H1 (cell line): ENCODE measurements around the gene PRPF6. TPM values are rescaled to one million over a fixed set of nuclear protein-coding genes. Genes with fewer than 3 reads are reported as not detected.
"Not testable (repeated sequence)": the region's sequence is repeated elsewhere in the genome, so short reads cannot be mapped to it uniquely, and the experiment has no call there.

Experiments used
- CTCF ChIA-PET: fragments of 300-600 bp; sonication (Branson Sonifier 250); formaldehyde crosslinking; loops from one replicate; lab custom pipeline; 2021; ENCODE audit not compliant: partially characterized antibody; lab: Charles Lee
- POLR2A ChIA-PET: fragments of 300-600 bp; sonication (Branson Sonifier 250); formaldehyde crosslinking; loops from one replicate; lab custom pipeline; 2021; ENCODE audit warnings: inconsistent platforms; ENCODE audit not compliant: partially characterized antibody; lab: Charles Lee
- DNase-seq, 2 experiments: peaks; one replicate each; pipeline versions ENCODE4 v3.0.0 to v3.0.0-alpha.2; 2010 to 2022; ENCODE audit warnings: low spot score in 2 of 2, low read depth in 1 of 2, mixed read lengths in 1 of 2
- FAIRE-seq: peaks from 2 replicates; lab custom pipeline; 2011; peaks lifted over from hg19 to GRCh38; lab: Jason Lieb, UNC
- H2AFZ ChIP-seq: 2 replicates; pipeline ENCODE4 v1.8.1; 2012; ENCODE audit warnings: low read length, inconsistent platforms
- H2AK5ac ChIP-seq: 2 replicates; pipeline ENCODE4 v1.6.1; 2013; ENCODE audit warnings: low read depth, low read length
- H2BK120ac ChIP-seq: replicated peaks from 2 replicates; pipeline ENCODE3; 2013; ENCODE audit warnings: low read depth, low read length, inconsistent platforms
- H2BK12ac ChIP-seq: 2 replicates; pipeline ENCODE4 v1.6.1; 2013; ENCODE audit warnings: low read depth, low read length
- H2BK15ac ChIP-seq: 2 replicates; pipeline ENCODE4 v1.6.1; 2013; ENCODE audit warnings: low read length
- H2BK20ac ChIP-seq: 2 replicates; pipeline ENCODE4 v1.6.1; 2013; ENCODE audit warnings: low read length
- H2BK5ac ChIP-seq: 2 replicates; pipeline ENCODE4 v1.6.1; 2013; ENCODE audit warnings: low read depth, low read length
- H3K14ac ChIP-seq: 2 replicates; pipeline ENCODE4 v1.6.1; 2013; ENCODE audit warnings: inconsistent platforms; ENCODE audit not compliant: insufficient read length
- H3K18ac ChIP-seq: 2 replicates; pipeline ENCODE4 v1.6.1; 2013; ENCODE audit warnings: low read length; ENCODE audit errors: extremely low read depth
- H3K23ac ChIP-seq: 2 replicates; pipeline ENCODE4 v1.6.1; 2013; ENCODE audit warnings: inconsistent platforms; ENCODE audit not compliant: insufficient read length
- H3K23me2 ChIP-seq: 2 replicates; pipeline ENCODE4 v1.6.1; 2013; ENCODE audit warnings: low read depth, low read length
- H3K27ac ChIP-seq: 2 replicates; pipeline ENCODE4 v1.6.1; 2011; ENCODE audit warnings: low read depth, low read length, inconsistent platforms
- H3K27me3 ChIP-seq, 4 experiments: replicated peaks in 1 of 4; 1 replicate in 1 of 4; 2 replicates in 3 of 4; pipeline versions ENCODE4 v1.6.1 to v1.8.1; 2011 to 2013; ENCODE audit warnings: low read length in 3 of 4, mild to moderate bottlenecking in 3 of 4, inconsistent platforms in 2 of 4, mixed read lengths in 2 of 4, moderate library complexity in 1 of 4; ENCODE audit not compliant: control insufficient read depth in 3 of 4, insufficient read depth in 3 of 4; ENCODE audit errors: extremely low read depth in 1 of 4
- H3K36me3 ChIP-seq, 4 experiments: 2 replicates each; pipeline versions ENCODE4 v1.6.1 to v1.8.1; 2011 to 2013; ENCODE audit warnings: mild to moderate bottlenecking in 4 of 4, low read length in 3 of 4, moderate library complexity in 2 of 4, control low read depth in 1 of 4, inconsistent platforms in 1 of 4; ENCODE audit not compliant: insufficient read depth in 4 of 4, control insufficient read depth in 2 of 4
- H3K4ac ChIP-seq: replicated peaks from 2 replicates; pipeline ENCODE3; 2013; ENCODE audit warnings: low read length, low read depth, mixed read lengths, inconsistent platforms; ENCODE audit not compliant: insufficient read length
- H3K4me1 ChIP-seq, 4 experiments: replicated peaks in 1 of 4; 1 replicate in 1 of 4; 2 replicates in 3 of 4; pipeline versions ENCODE4 v1.6.1 to v1.8.1; 2011 to 2013; ENCODE audit warnings: low read length in 3 of 4, inconsistent platforms in 2 of 4, mixed read lengths in 1 of 4; ENCODE audit not compliant: insufficient read depth in 4 of 4, control insufficient read depth in 3 of 4
- H3K4me2 ChIP-seq, 2 experiments: 2 replicates each; pipeline versions ENCODE4 v1.6.1 to v1.8.1; 2011 to 2013; ENCODE audit warnings: low read depth in 2 of 2, low read length in 2 of 2, control low read depth in 1 of 2, inconsistent platforms in 1 of 2, mild to moderate bottlenecking in 1 of 2; ENCODE audit not compliant: insufficient read depth in 1 of 2
- H3K4me3 ChIP-seq, 4 experiments: fragments of 200-600, 300-600 bp in 1 of 4; sonication (generic), shearing (Covaris generic), sonication (Bioruptor Twin) in 1 of 4; 2 replicates each; pipeline versions ENCODE4 v1.5.1 to v1.8.1; 2011 to 2016; ENCODE audit warnings: low read length in 4 of 4, low read depth in 3 of 4, control low read depth in 2 of 4, inconsistent platforms in 2 of 4, mild to moderate bottlenecking in 2 of 4, mixed read lengths in 1 of 4, moderate library complexity in 1 of 4; ENCODE audit not compliant: insufficient read depth in 2 of 4; ENCODE audit errors: extremely low read depth in 1 of 4
- H3K56ac ChIP-seq: replicated peaks from 2 replicates; pipeline ENCODE3; 2013; ENCODE audit warnings: low read depth, mild to moderate bottlenecking, mixed read lengths, low read length, inconsistent platforms; ENCODE audit not compliant: insufficient read length
- H3K79me1 ChIP-seq: 2 replicates; pipeline ENCODE4 v1.6.1; 2013; ENCODE audit warnings: low read depth, low read length, control low read depth
- H3K79me2 ChIP-seq, 2 experiments: 2 replicates each; pipeline versions ENCODE4 v1.6.1 to v1.8.1; 2012 to 2013; ENCODE audit warnings: low read length in 2 of 2, mild to moderate bottlenecking in 2 of 2, inconsistent platforms in 1 of 2; ENCODE audit not compliant: insufficient read depth in 2 of 2, control insufficient read depth in 1 of 2
- H3K9ac ChIP-seq, 4 experiments: replicated peaks in 1 of 4; 1 replicate in 1 of 4; 2 replicates in 3 of 4; pipeline versions ENCODE4 v1.6.1 to v1.8.1; 2011 to 2013; ENCODE audit warnings: low read depth in 3 of 4, low read length in 3 of 4, control low read depth in 2 of 4, mild to moderate bottlenecking in 2 of 4, moderate library complexity in 2 of 4, inconsistent platforms in 1 of 4; ENCODE audit errors: extremely low read depth in 1 of 4
- H3K9me3 ChIP-seq, 2 experiments: 2 replicates each; pipeline versions ENCODE4 v1.6.1 to v1.8.1; 2012 to 2013; ENCODE audit warnings: mild to moderate bottlenecking in 2 of 2, moderate library complexity in 2 of 2, control low read depth in 1 of 2, inconsistent platforms in 1 of 2, low read depth in 1 of 2, low read length in 1 of 2, mixed read lengths in 1 of 2; ENCODE audit not compliant: insufficient read depth in 2 of 2
- H4K20me1 ChIP-seq, 2 experiments: replicated peaks in 1 of 2; 2 replicates each; pipeline versions ENCODE3 to v1.8.1; 2011 to 2013; ENCODE audit warnings: inconsistent platforms in 2 of 2, low read length in 2 of 2, mild to moderate bottlenecking in 1 of 2; ENCODE audit not compliant: insufficient read depth in 2 of 2, control insufficient read depth in 1 of 2
- H4K5ac ChIP-seq: 2 replicates; pipeline ENCODE4 v1.6.1; 2013; ENCODE audit warnings: low read length, low read depth, mixed read lengths, inconsistent platforms; ENCODE audit not compliant: insufficient read length
- H4K8ac ChIP-seq: 2 replicates; pipeline ENCODE4 v1.8.0; 2013; ENCODE audit warnings: mild to moderate bottlenecking, moderate library complexity, low read length, inconsistent platforms; ENCODE audit not compliant: insufficient read depth; ENCODE audit errors: extremely low read depth
- H4K91ac ChIP-seq: replicated peaks from 2 replicates; pipeline ENCODE3; 2013; ENCODE audit warnings: low read length, mixed read lengths, inconsistent platforms; ENCODE audit not compliant: insufficient read length
- CEBPB ChIP-seq: IDR thresholded peaks from 2 replicates; pipeline ENCODE4 v1.6.1; 2012; ENCODE audit warnings: low read depth, low read length
- CTBP2 ChIP-seq: IDR thresholded peaks from 2 replicates; pipeline ENCODE4 v1.7.0; 2011; ENCODE audit warnings: borderline replicate concordance, mild to moderate bottlenecking, moderate library complexity, mixed read lengths, low read length; ENCODE audit not compliant: insufficient read depth, insufficient read length
- PHF8 ChIP-seq: fragments of 200-600 bp; sonication (generic); conservative IDR thresholded peaks from 2 replicates; pipeline ENCODE4 v1.7.1; 2012; ENCODE audit warnings: low read depth, mild to moderate bottlenecking, inconsistent platforms, low read length, moderate library complexity
- WGBS, 2 experiments: shearing (Covaris generic) in 1 of 2; methylation state at CpG; one replicate each; pipeline versions ENCODE4 v1.1.6 to v1.1.7; 2013 to 2015; ENCODE audit warnings: low lambda C conversion rate in 2 of 2, mixed read lengths in 2 of 2, inconsistent platforms in 1 of 2, low coverage in 1 of 2, missing lambda C conversion rate in 1 of 2; ENCODE audit not compliant: insufficient replicate concordance in 2 of 2, insufficient coverage in 1 of 2, insufficient read length in 1 of 2; ENCODE audit errors: extremely low coverage in 1 of 2, missing lambda C conversion rate in 1 of 2; 5-methylcytosine and 5-hydroxymethylcytosine counted together
- polyA plus RNA-seq, 7 experiments: library from polyadenylated mRNA; depleted of rRNA in 3 of 7; stranded (reverse) in 5 of 7; unstranded in 2 of 7; fragments of >200 nt in 5 of 7; fragments of 200-250 nt in 2 of 7; gene quantifications; 1 replicate in 5 of 7; 2 replicates in 1 of 7; 4 replicates in 1 of 7; pipeline versions ENCODE4 v1.2.1 to v1.2.3, GENCODE V29; 2011 to 2013; ENCODE audit warnings: missing spikeins in 2 of 7, mixed read lengths in 2 of 7
- total RNA-seq: library from RNA; stranded (reverse); fragmentation: NEBNext Ultra II Directional; extraction: Animal tissue kit (Norgen Biotek cat#: 25700); gene quantifications from 2 replicates; pipeline ENCODE4 v1.2.1, GENCODE V29; 2021

PRPF6 gene
- total and polyA plus RNA-seq, 2 of the 8 experiments (the other 6 are each of a cell fraction or from before 2014, with no cell fraction given) = 27.9 to 76.9 TPM

GRCh38 chr20:63974402-63975200 is 6.3 kb upstream of the PRPF6 start (continued):
- TF ChIP-seq CEBPB (no peak), CTBP2 (no peak), PHF8 (no peak)

GRCh38 chr20:63976511-63976910 is 4.4 kb upstream of the PRPF6 start:
- H3K9ac ChIP-seq, H4K5ac ChIP-seq, H3K4me3 ChIP-seq, DNase-seq, H3K79me1 ChIP-seq, H3K27me3 ChIP-seq, POLR2A ChIA-PET, H4K8ac ChIP-seq, H4K20me1 ChIP-seq, H2AFZ ChIP-seq, H3K9me3 ChIP-seq, H2BK15ac ChIP-seq, H3K4me2 ChIP-seq, FAIRE-seq, H2BK5ac ChIP-seq, H3K56ac ChIP-seq, H2BK20ac ChIP-seq, H3K79me2 ChIP-seq, H2BK120ac ChIP-seq, H3K4ac ChIP-seq, H3K23ac ChIP-seq, H2AK5ac ChIP-seq, H3K14ac ChIP-seq, H3K18ac ChIP-seq, H3K36me3 ChIP-seq, H4K91ac ChIP-seq, H3K27ac ChIP-seq: not testable (repeated sequence)
- 86% methylated on average over 6 of the region's 7 CpGs; no CpG with 5 or more reads in 1 of the 2 experiments for WGBS, 2 experiments
- CTCF ChIA-PET = interaction anchor here (0.9 to 5.0 kb wide), 4 partner anchors 42 to 81 kb away, joined by 3 to 58 read pairs (median 4); no protein-coding TSS in a partner anchor
- Histone ChIP-seq H2BK12ac (peak overlapping the region; percentile 60; the same call in 1 of the 2 replicates), H3K23me2 (peaks cover 19% of the 10 kb centered on the region), H3K4me1 (peaks cover 4 to 24% (median 10%) of the 10 kb centered on the region in 4 experiments; a peak in 6 of 7 replicates)
